GM12878 (cell line): ENCODE results near the gene PRR15L. TPM values are rescaled to one million over a fixed set of nuclear protein-coding genes. Genes with fewer than 3 reads are reported as not detected.

Experiments used
- CEBPB ChIP-seq, 2 experiments: fragments of 150-350 bp in 1 of 2; IDR thresholded peaks; 2 replicates each; pipeline ENCODE4 v1.6.1; 2012 to 2014; ENCODE audit warnings: low read depth in 2 of 2, low read length in 2 of 2, borderline replicate concordance in 1 of 2, inconsistent platforms in 1 of 2
- EZH2 ChIP-seq: IDR thresholded peaks from 2 replicates; pipeline ENCODE4 v1.6.1; 2012; ENCODE audit warnings: low read depth, mild to moderate bottlenecking, control low read depth, inconsistent platforms, low read length, borderline replicate concordance; ENCODE audit not compliant: control insufficient read depth
- GATAD2B ChIP-seq: fragments of 450-650 bp; conservative IDR thresholded peaks from 2 replicates; pipeline ENCODE4 v1.6.1; 2017; ENCODE audit warnings: low read depth, mild to moderate bottlenecking, moderate library complexity
- MTA3 ChIP-seq: IDR thresholded peaks from 2 replicates; pipeline ENCODE4 v1.6.1; 2012; ENCODE audit warnings: low read length, inconsistent platforms, borderline replicate concordance
- MXI1 ChIP-seq: fragments of 150-350 bp; IDR thresholded peaks from 2 replicates; pipeline ENCODE4 v1.6.1; 2011; ENCODE audit warnings: low read depth, mild to moderate bottlenecking, inconsistent platforms, low read length, improper control_type of control experiment
- SMC3 ChIP-seq: IDR thresholded peaks from 2 replicates; pipeline ENCODE4 v1.6.1; 2011; ENCODE audit warnings: low read length, improper control_type of control experiment, borderline replicate concordance
- SPI1 ChIP-seq: IDR thresholded peaks from 2 replicates; pipeline ENCODE4 v1.6.1; 2011; ENCODE audit warnings: low read depth, mild to moderate bottlenecking, low read length, moderate library complexity, borderline replicate concordance; ENCODE audit not compliant: insufficient read depth
- TCF12 ChIP-seq: IDR thresholded peaks from 2 replicates; pipeline ENCODE4 v1.6.1; 2011; ENCODE audit warnings: low read depth, mild to moderate bottlenecking, low read length
- ZZZ3 ChIP-seq: IDR thresholded peaks from 2 replicates; pipeline ENCODE4 v1.6.1; 2011; ENCODE audit warnings: low read depth; ENCODE audit not compliant: control insufficient read depth, insufficient read length
- polyA plus RNA-seq, 11 experiments: library from polyadenylated mRNA; depleted of rRNA in 4 of 11; unstranded in 6 of 11; stranded (reverse) in 5 of 11; fragments of >200 nt; fragmentation: Nextera tagmentation in 4 of 11; fragmentation: Illumina TruSeq in 1 of 11; extraction: Ambion mirVana in 4 of 11; extraction: Trizol in 1 of 11; gene quantifications; 1 replicate in 1 of 11; 2 replicates in 10 of 11; pipeline versions ENCODE4 v1.2.1 to v1.2.3, GENCODE V29; 2011 to 2016; ENCODE audit warnings: inconsistent platforms in 2 of 11, missing spikeins in 2 of 11, low read depth in 1 of 11
- total RNA-seq, 4 experiments: library from RNA; depleted of rRNA in 3 of 4; stranded (reverse); fragments of >200 nt in 3 of 4; fragmentation: Illumina TruSeq in 1 of 4; extraction: Trizol in 1 of 4; gene quantifications; 2 replicates each; pipeline versions ENCODE4 v1.2.1 to v1.2.3, GENCODE V29; 2013 to 2021
- TF ChIP-seq, protein P1 (sequence below): fragments of 150-350 bp; IDR thresholded peaks from 2 replicates; pipeline ENCODE4 v1.6.1; 2014; ENCODE audit warnings: mild to moderate bottlenecking, low read depth, low read length

Gene PRR15L
- total and polyA plus RNA-seq, 10 of the 15 experiments (the other 5 are each of a cell fraction or from before 2014, with no cell fraction given), result 0.11 to 0.18 TPM; not detected in 8

DNA sequence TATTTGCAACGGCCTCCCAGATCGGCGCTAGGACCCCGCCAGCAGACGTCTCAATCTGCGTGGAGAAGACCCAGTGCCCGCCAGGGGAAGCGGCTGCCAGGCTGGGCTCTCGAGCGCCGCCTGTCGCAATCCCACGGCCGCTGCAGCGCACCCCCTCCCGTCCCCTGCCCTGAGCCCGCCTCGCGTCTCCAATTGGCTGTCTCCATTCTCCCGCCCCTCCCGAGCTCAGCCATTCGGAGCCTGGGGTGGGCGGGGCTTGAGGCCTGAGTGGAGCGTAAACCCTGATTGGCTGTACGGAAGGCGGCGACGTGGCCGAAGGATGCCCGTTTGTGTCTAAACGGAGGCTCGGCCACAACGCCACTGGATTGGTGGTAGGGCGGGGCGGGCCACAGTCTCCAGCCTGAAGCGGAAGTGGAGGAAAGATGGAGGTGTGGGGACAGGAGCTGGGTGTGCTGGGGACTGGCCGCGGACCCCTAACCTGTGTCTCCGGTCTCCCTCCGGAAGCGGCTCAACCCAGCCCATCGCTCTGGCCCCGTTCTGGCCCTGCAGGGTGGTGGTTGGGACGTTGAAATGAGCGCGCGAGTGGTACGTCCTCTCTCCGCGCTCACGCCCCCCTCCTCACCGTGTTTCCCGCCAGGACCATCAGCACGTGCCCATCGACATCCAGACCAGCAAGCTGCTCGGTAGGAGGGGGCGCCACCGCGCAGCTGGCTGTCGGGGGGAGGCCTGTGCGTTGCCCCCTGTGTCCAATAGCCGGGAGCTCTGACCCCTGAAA, 13.2 kb upstream of the PRR15L start, which contains the start of gene CDK5RAP3 (continued):
- TF ChIP-seq MXI1, result peak; percentile 71
- no peak for TF ChIP-seq MTA3
- TF ChIP-seq SMC3, result peak; percentile 88
- TF ChIP-seq, protein P1, sequence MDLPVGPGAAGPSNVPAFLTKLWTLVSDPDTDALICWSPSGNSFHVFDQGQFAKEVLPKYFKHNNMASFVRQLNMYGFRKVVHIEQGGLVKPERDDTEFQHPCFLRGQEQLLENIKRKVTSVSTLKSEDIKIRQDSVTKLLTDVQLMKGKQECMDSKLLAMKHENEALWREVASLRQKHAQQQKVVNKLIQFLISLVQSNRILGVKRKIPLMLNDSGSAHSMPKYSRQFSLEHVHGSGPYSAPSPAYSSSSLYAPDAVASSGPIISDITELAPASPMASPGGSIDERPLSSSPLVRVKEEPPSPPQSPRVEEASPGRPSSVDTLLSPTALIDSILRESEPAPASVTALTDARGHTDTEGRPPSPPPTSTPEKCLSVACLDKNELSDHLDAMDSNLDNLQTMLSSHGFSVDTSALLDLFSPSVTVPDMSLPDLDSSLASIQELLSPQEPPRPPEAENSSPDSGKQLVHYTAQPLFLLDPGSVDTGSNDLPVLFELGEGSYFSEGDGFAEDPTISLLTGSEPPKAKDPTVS, result no peak
- TF ChIP-seq EZH2, result no peak
- TF ChIP-seq GATAD2B, result peak; percentile 70
- TF ChIP-seq SPI1, result peak; percentile 77; the same call in 1 of the 2 replicates
- TF ChIP-seq CEBPB (IDR thresholded peaks at IDR 0.05; ENCODE audit: borderline replicate concordance in 1 of 2, low read depth in 2 of 2, low read length in 2 of 2), result no peak
- no peak for TF ChIP-seq ZZZ3
- TF ChIP-seq TCF12, result peak; percentile 62; the same call in 1 of the 2 replicates
